ENCODE measurements around the gene COL8A1.
A peak's percentile ranks its signal among the peaks of the same experiment; 100 is the strongest.
"Not testable (repeated sequence)": the region's sequence is repeated elsewhere in the genome, so short reads cannot be mapped to it uniquely, and the experiment has no call there.

Gene COL8A1

GRCh38 chr3:99731499-99731898 lies 93.1 kb downstream of the COL8A1 start:
- Histone ChIP-seq H3K9me3 (replicated peaks; ENCODE audit: insufficient read depth, low read length) (no peaks in the 10 kb centered on the region), H3K4me1 (ENCODE audit: low read length) (no peaks in the 10 kb centered on the region), H3K36me3 (replicated peaks; ENCODE audit: insufficient read depth, low read length) (no peaks in the 10 kb centered on the region), H3K27me3 (replicated peaks; ENCODE audit: insufficient read depth, low read length) (no peaks in the 10 kb centered on the region), H3K79me2 (ENCODE audit: low read length) (no peaks in the 10 kb centered on the region), H3K9ac (ENCODE audit: low read length) (no peak overlapping the region), H2AFZ (ENCODE audit: low read length) (no peak overlapping the region), H3K4me2 (ENCODE audit: low read depth, low read length) (no peak overlapping the region), H3F3A (ENCODE audit: insufficient read depth, low read length) (no peaks in the 10 kb centered on the region), H3K27ac (ENCODE audit: low read length) (no peak overlapping the region), H3K4me3 (ENCODE audit: low read length) (no peak overlapping the region), H3K9me2 (replicated peaks; ENCODE audit: insufficient read depth, low read length) (no peaks in the 10 kb centered on the region), H4K20me1 (ENCODE audit: insufficient read depth, low read length) (no peaks in the 10 kb centered on the region)
- peak; percentile 14 for DNase-seq
- no peak for TF ChIP-seq CTCF (IDR thresholded peaks at IDR 0.05; ENCODE audit: low read length)
- no peak for TF ChIP-seq EZH2 (optimal IDR thresholded peaks at IDR 0.05; ENCODE audit: low read depth, low read length)
- no peak for TF ChIP-seq EZH2phosphoT487 (IDR thresholded peaks at IDR 0.05; ENCODE audit: low read length)

GRCh38 chr3:99740371-99740770 lies 102.0 kb downstream of the COL8A1 start:
- not testable (repeated sequence) for H3K4me1 ChIP-seq (ENCODE audit: low read length); H4K20me1 ChIP-seq (ENCODE audit: insufficient read depth, low read length); H3K4me3 ChIP-seq (ENCODE audit: low read length); H3K36me3 ChIP-seq (replicated peaks; ENCODE audit: insufficient read depth, low read length); H3K27ac ChIP-seq (ENCODE audit: low read length); H3F3A ChIP-seq (ENCODE audit: insufficient read depth, low read length); H3K9ac ChIP-seq (ENCODE audit: low read length); H3K9me2 ChIP-seq (replicated peaks; ENCODE audit: insufficient read depth, low read length); H3K79me2 ChIP-seq (ENCODE audit: low read length); H2AFZ ChIP-seq (ENCODE audit: low read length); DNase-seq; H3K9me3 ChIP-seq (replicated peaks; ENCODE audit: insufficient read depth, low read length); H3K4me2 ChIP-seq (ENCODE audit: low read depth, low read length); H3K27me3 ChIP-seq (replicated peaks; ENCODE audit: insufficient read depth, low read length)

GRCh38 chr3:99741588-99741987 lies 103.2 kb downstream of the COL8A1 start:
- Histone ChIP-seq H3K9me2 (replicated peaks; ENCODE audit: insufficient read depth, low read length) (no peaks in the 10 kb centered on the region), H4K20me1 (ENCODE audit: insufficient read depth, low read length) (no peaks in the 10 kb centered on the region), H3F3A (ENCODE audit: insufficient read depth, low read length) (no peaks in the 10 kb centered on the region), H3K9ac (ENCODE audit: low read length) (no peak overlapping the region), H3K4me2 (ENCODE audit: low read depth, low read length) (no peak overlapping the region), H3K4me1 (ENCODE audit: low read length) (no peaks in the 10 kb centered on the region), H3K27me3 (replicated peaks; ENCODE audit: insufficient read depth, low read length) (no peaks in the 10 kb centered on the region), H3K79me2 (ENCODE audit: low read length) (no peaks in the 10 kb centered on the region), H3K4me3 (ENCODE audit: low read length) (no peak overlapping the region), H3K27ac (ENCODE audit: low read length) (no peak overlapping the region), H3K9me3 (replicated peaks; ENCODE audit: insufficient read depth, low read length) (no peaks in the 10 kb centered on the region), H3K36me3 (replicated peaks; ENCODE audit: insufficient read depth, low read length) (no peaks in the 10 kb centered on the region), H2AFZ (ENCODE audit: low read length) (no peak overlapping the region)
- TF ChIP-seq EZH2phosphoT487 (IDR thresholded peaks at IDR 0.05; ENCODE audit: low read length) (no peak), EZH2 (optimal IDR thresholded peaks at IDR 0.05; ENCODE audit: low read depth, low read length) (no peak)
- DNase-seq: no peak

- no peak overlapping the region for H3K4me2 ChIP-seq (ENCODE audit: low read depth, low read length)
- H2AFZ ChIP-seq (ENCODE audit: low read length): no peak overlapping the region
- H3K9ac ChIP-seq (ENCODE audit: low read length): no peak overlapping the region
- H4K20me1 ChIP-seq (ENCODE audit: insufficient read depth, low read length): no peaks in the 10 kb centered on the region
- H3K9me2 ChIP-seq (replicated peaks; ENCODE audit: insufficient read depth, low read length): no peaks in the 10 kb centered on the region
- no peaks in the 10 kb centered on the region for H3K9me3 ChIP-seq (replicated peaks; ENCODE audit: insufficient read depth, low read length)
- no peak overlapping the region for H3K4me3 ChIP-seq (ENCODE audit: low read length)
- H3K4me1 ChIP-seq (ENCODE audit: low read length): no peaks in the 10 kb centered on the region
- H3K27ac ChIP-seq (ENCODE audit: low read length): no peak overlapping the region
- no peaks in the 10 kb centered on the region for H3K36me3 ChIP-seq (replicated peaks; ENCODE audit: insufficient read depth, low read length)
- no peak for DNase-seq
- TF ChIP-seq CTCF (IDR thresholded peaks at IDR 0.05; ENCODE audit: low read length) (no peak; the same call in 1 of the 2 replicates), EZH2 (optimal IDR thresholded peaks at IDR 0.05; ENCODE audit: low read depth, low read length) (no peak), EZH2phosphoT487 (IDR thresholded peaks at IDR 0.05; ENCODE audit: low read length) (no peak)
- no peaks in the 10 kb centered on the region for H3K27me3 ChIP-seq (replicated peaks; ENCODE audit: insufficient read depth, low read length)
- no peaks in the 10 kb centered on the region for H3F3A ChIP-seq (ENCODE audit: insufficient read depth, low read length)
- H3K79me2 ChIP-seq (ENCODE audit: low read length): no peaks in the 10 kb centered on the region
Measured at GRCh38 chr3:99747915-99748314, 109.5 kb downstream of the COL8A1 start.
